GM19397 (cell line): Measurements from ENCODE around the gene GOLGA8Q.
"Not testable (repeated sequence)": the region's sequence is repeated elsewhere in the genome, so short reads cannot be mapped to it uniquely, and the experiment has no call there.

Experiments used
- ATAC-seq: cut with Tn5 transposase; IDR thresholded peaks from one replicate; pipeline ENCODE4 v1.9.1; 2021; ENCODE audit warnings: mild to moderate bottlenecking, moderate library complexity; ENCODE audit not compliant: unreplicated experiment

The GOLGA8Q gene

GRCh38 chr15:30551750-30552149, at the start of gene GOLGA8Q:
Gene GOLGA8Q (plus strand): TSS chr15:30552050. CDS start chr15:30552078, 28 bp downstream.
- ATAC-seq, result not testable (repeated sequence)

- not testable (repeated sequence) for ATAC-seq
Measured at GRCh38 chr15:30502904-30503781, 48.7 kb upstream of the GOLGA8Q start.

GRCh38 chr15:30504162-30504843, 47.5 kb upstream of the GOLGA8Q start:
- ATAC-seq, result not testable (repeated sequence)

GRCh38 chr15:30514545-30514944, 37.3 kb upstream of the GOLGA8Q start:
- not testable (repeated sequence) for ATAC-seq

GRCh38 chr15:30523453-30524243, 28.2 kb upstream of the GOLGA8Q start:
- not testable (repeated sequence) for ATAC-seq

GRCh38 chr15:30525912-30526311, 25.9 kb upstream of the GOLGA8Q start:
- ATAC-seq, result not testable (repeated sequence)

- ATAC-seq, result not testable (repeated sequence)
Measured at GRCh38 chr15:30529049-30529448, 22.8 kb upstream of the GOLGA8Q start.

GRCh38 chr15:30566949-30567348, 15.1 kb downstream of the GOLGA8Q start:
- ATAC-seq, result not testable (repeated sequence)

GRCh38 chr15:30573012-30573491, 21.2 kb downstream of the GOLGA8Q start:
- not testable (repeated sequence) for ATAC-seq

GRCh38 chr15:30579394-30579970, 27.6 kb downstream of the GOLGA8Q start:
- ATAC-seq, result not testable (repeated sequence)

- not testable (repeated sequence) for ATAC-seq
Measured at GRCh38 chr15:30580716-30581115, 28.9 kb downstream of the GOLGA8Q start.

GRCh38 chr15:30598953-30599352, 47.1 kb downstream of the GOLGA8Q start:
- not testable (repeated sequence) for ATAC-seq

GRCh38 chr15:30603796-30604195, 51.9 kb downstream of the GOLGA8Q start, which contains the start of gene GOLGA8H:
Gene GOLGA8H (plus strand): TSS chr15:30604028. CDS start chr15:30604126, 98 bp downstream.
- not testable (repeated sequence) for ATAC-seq
